Right hindlimb (tissue), 1 donor: ENCODE data around the gene TXNRD2.
"Not testable (repeated sequence)": the region's sequence is repeated elsewhere in the genome, so short reads cannot be mapped to it uniquely, and the experiment has no call there.

Experiments
- DNase-seq: peaks from one replicate; pipeline ENCODE4 v3.0.0-alpha.2; 2018

Gene TXNRD2

GRCh38 chr22:19885841-19886592 lies 55.6 kb downstream of the TXNRD2 start:
- peak; percentile 21 for DNase-seq

GRCh38 chr22:19884954-19885751 lies 56.5 kb downstream of the TXNRD2 start:
- DNase-seq: peak; percentile 27

GRCh38 chr22:19884161-19884953 lies 57.3 kb downstream of the TXNRD2 start:
- DNase-seq: peak; percentile 26

GRCh38 chr22:19883446-19883845 lies 58.2 kb downstream of the TXNRD2 start:
- not testable (repeated sequence) for DNase-seq

GRCh38 chr22:19882446-19883381 lies 58.9 kb downstream of the TXNRD2 start:
- peak; percentile 17 for DNase-seq

GRCh38 chr22:19880786-19881569 lies 60.6 kb downstream of the TXNRD2 start:
- peak; percentile 90 for DNase-seq

- peak; percentile 21 for DNase-seq
These were observed 61.4 kb downstream of the TXNRD2 start for GRCh38 chr22:19879992-19880785.

GRCh38 chr22:19879643-19879991 lies 62.0 kb downstream of the TXNRD2 start:
- peak; percentile 16 for DNase-seq

- no peak for DNase-seq
These were observed 62.4 kb downstream of the TXNRD2 start for GRCh38 chr22:19879246-19879570.

- peak; percentile 13 for DNase-seq
These were observed 63.0 kb downstream of the TXNRD2 start for GRCh38 chr22:19878461-19879245.

GRCh38 chr22:19877626-19878339 lies 63.8 kb downstream of the TXNRD2 start:
- DNase-seq: peak; percentile 54

GRCh38 chr22:19876941-19877625 lies 64.5 kb downstream of the TXNRD2 start:
- peak; percentile 16 for DNase-seq

- DNase-seq: peak; percentile 15
These were observed 65.2 kb downstream of the TXNRD2 start for GRCh38 chr22:19876314-19876940.

- no peak for DNase-seq
These were observed 65.9 kb downstream of the TXNRD2 start for GRCh38 chr22:19875531-19876313.

GRCh38 chr22:19875061-19875530 lies 66.5 kb downstream of the TXNRD2 start:
- DNase-seq: peak; percentile 22

GRCh38 chr22:19874307-19875060 lies 67.1 kb downstream of the TXNRD2 start:
- peak; percentile 59 for DNase-seq
